Heart left ventricle (tissue), 13 donors: ENCODE data around the gene ACAP1.

ENCODE experiments used
- POLR2A ChIP-seq, 2 donors: fragments of 450-650 bp; IDR thresholded peaks; one replicate each; pipeline ENCODE4 v1.6.1; 2017; ENCODE audit warnings: antibody characterized with exemption in 2 of 2, mild to moderate bottlenecking in 2 of 2, moderate library complexity in 2 of 2
- TF ChIP-seq, protein P1 (sequence below), 12 donors: fragments of 200-600 bp; sonication (generic) in 4 of 12; IDR thresholded peaks; one replicate each; pipeline versions ENCODE4 v1.5.0 to v1.8.0; 2018 to 2022; ENCODE audit warnings: antibody characterized with exemption in 12 of 12, mild to moderate bottlenecking in 5 of 12
- donor health status: ischemic (EF 13 %, LVEDD 7.1; RV severe dilation, severe dysfunction).
- donor health status: DM: no; HTN: yes; CAD: no.
- donor health status: DM: no; HTN: no; CAD: no.
- donor health status: ischemic (EF 25% LVEDD 6.9; RV normal size, moderate dysfunction).
- donor health status: ischemic (EF 25% LVEDD 5.7; RV mildly dilated, moderate dysfunction).
- donor health status: ischemic (EF 35%, LVEDD 5.7; RV mildly dilated, moderate dysfunction).
- donor health status: nonischemic (EF 11% LVEDD 7.7; RV severe dilation, severe dysfunction).
- donor health status: DM: yes; HTN: yes; CAD: no.
- donor health status: PGD.
- donor health status: ischemic (EF 29% LVEDD 5.4; RV normal size, mild dysfunction).
- donor health status: nonischemic (EF 23%, LVEDD 6.1; RV moderate dilation, normal function).

DNA sequence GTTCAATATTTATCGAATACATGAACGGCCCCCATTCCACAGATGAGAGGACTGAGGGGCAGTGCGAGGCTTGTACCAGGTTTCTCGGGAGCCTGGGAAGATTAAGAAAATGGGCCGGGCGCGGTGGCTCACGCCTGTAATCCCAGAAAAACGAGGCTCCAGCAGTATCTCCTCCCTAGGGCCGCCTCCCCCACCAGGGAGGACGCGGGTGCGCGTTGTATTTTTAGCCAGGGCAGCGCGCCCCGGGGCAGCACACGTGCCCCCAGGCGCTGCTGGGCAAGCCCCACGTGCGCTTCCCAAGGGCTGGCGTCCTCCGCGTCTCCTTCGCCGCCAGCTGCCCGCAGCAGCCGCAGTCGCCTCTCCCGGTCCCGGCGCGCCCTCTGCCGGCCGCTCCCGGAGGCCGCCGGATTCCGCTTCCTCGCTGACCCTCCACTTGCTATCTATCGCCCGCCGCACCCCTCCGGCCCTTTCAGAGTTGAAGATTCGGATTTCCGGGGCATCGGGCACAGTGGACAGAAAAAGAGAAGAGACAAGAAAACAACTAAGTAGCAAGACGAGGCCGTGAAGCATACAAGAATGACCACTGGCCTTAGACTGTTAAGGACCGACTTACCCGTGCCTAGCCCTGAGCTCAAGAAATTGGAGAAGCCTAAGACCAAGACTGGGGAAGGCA lies 40.0 kb upstream of the ACAP1 start:
- TF ChIP-seq, protein P1, sequence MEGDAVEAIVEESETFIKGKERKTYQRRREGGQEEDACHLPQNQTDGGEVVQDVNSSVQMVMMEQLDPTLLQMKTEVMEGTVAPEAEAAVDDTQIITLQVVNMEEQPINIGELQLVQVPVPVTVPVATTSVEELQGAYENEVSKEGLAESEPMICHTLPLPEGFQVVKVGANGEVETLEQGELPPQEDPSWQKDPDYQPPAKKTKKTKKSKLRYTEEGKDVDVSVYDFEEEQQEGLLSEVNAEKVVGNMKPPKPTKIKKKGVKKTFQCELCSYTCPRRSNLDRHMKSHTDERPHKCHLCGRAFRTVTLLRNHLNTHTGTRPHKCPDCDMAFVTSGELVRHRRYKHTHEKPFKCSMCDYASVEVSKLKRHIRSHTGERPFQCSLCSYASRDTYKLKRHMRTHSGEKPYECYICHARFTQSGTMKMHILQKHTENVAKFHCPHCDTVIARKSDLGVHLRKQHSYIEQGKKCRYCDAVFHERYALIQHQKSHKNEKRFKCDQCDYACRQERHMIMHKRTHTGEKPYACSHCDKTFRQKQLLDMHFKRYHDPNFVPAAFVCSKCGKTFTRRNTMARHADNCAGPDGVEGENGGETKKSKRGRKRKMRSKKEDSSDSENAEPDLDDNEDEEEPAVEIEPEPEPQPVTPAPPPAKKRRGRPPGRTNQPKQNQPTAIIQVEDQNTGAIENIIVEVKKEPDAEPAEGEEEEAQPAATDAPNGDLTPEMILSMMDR (IDR thresholded peaks at IDR 0.05), result peak; percentile 87 to 98 (median 95)
- peak in 1 of 2 donors; percentile 38 for TF ChIP-seq POLR2A (IDR thresholded peaks at IDR 0.05)
